ENCODE measurements around the gene CAV2. TPM values are rescaled to one million over a fixed set of nuclear protein-coding genes. Genes with fewer than 3 reads are reported as not detected.

The CAV2 gene
- total RNA-seq: 36.4 TPM

GRCh38 chr7:116499168-116500077, at the start of gene CAV2:
TSS of gene CAV2 (plus strand) at chr7:116499738. CDS start at chr7:116499782, 44 bp downstream.

GRCh38 chr7:116524609-116525297, 25.2 kb downstream of the CAV2 start, which contains the start of gene CAV1:
TSS of gene CAV1 (plus strand) at chr7:116525036. CDS start at chr7:116525063, 27 bp downstream.

Other genes with a start within 250 kb of the CAV2 start
- gene CAV1, start 25.3 kb downstream of the CAV2 start, total RNA-seq: 78.1 TPM
- 42.0 TPM for gene MET, start 172.5 kb downstream of the CAV2 start, total RNA-seq